GM19455 (cell line): Measurements from ENCODE around the gene CTH.
A peak's percentile ranks its signal among the peaks of the same experiment; 100 is the strongest.
"Not testable (repeated sequence)": the region's sequence is repeated elsewhere in the genome, so short reads cannot be mapped to it uniquely, and the experiment has no call there.

ENCODE experiments used
- ATAC-seq: cut with Tn5 transposase; IDR thresholded peaks from one replicate; pipeline ENCODE4 v1.9.1; 2021; ENCODE audit not compliant: unreplicated experiment

Gene CTH

DNA sequence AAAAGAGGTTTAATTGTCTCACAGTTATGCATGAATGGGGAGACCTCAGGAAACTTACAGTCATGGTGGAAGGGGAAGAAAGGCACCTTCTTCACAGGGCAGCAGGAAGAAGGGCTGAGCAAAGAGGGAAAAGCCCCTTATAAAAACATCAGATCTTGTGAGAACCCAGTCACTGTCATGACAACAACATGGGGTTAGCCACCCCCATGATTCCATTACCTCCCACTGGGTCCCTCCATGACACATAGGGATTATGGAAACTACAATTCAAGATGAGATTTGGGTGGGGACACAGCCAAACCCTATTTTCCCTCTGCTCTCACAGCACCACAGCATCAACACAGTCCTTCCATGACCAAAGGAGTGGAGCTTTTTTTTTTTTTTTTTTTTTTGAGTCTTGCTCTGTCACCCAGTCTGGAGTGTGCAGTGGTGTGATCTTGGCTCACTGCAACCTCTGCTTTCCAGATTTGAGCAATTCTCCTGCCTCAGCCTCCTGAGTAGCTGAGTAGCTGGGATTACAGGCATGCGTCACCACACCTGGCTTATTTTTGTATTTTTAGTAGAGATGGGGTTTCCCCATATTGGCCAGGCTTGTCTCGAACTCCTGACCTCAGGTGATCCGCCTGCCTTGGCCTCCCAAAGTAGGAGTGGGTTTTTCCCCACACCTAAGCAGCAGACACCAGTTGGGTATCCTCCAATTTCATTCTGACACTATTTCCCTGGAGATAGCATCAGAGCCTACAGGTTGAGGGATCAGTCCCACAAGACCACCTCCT is 41.3 kb downstream of the CTH start:
- ATAC-seq, result not testable (repeated sequence)

DNA sequence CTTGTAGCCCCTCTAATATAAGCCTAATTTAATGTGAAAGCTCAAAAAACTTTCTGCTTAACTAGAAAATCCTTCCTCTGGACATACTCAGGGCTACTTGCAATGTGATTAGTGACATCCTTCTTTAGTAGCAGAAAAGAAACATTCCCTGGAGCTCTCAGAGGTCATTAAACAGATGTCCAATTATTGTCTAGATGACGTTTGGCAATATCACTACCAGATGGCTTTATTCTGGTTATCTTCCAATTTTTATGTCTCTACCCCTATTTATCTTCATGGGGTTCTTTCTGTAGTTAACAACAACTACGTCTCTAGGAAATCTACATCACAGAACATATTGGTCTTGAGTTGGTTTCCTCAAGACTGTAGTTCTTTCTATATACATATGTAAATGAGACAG is 44.2 kb downstream of the CTH start:
- no peak for ATAC-seq

GRCh38 chr1:70458131-70458530 is 47.1 kb downstream of the CTH start:
- no peak for ATAC-seq

- no peak for ATAC-seq
These were observed 48.6 kb downstream of the CTH start for GRCh38 chr1:70459496-70460225.

- not testable (repeated sequence) for ATAC-seq
These were observed 50.0 kb downstream of the CTH start for GRCh38 chr1:70460740-70461713.

DNA sequence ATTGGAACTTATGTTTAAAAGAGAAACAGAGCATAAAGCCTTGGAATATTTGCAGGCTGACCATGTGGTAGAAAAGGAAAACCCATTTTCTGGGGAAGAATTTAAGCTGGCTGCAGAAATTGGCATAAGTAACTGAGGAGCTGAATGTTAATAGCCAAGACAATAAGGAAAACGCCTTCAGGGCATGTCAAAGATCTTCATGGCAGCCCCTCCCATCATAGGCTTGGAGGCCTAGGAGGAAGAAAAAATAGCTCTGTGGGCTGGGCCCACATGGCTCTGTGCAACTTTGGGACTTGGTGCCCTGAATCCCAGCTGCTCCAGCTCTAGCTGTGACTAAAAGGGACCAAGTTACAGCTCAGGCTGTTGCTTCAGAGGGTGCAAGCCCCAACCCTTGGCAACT is 51.5 kb downstream of the CTH start:
- no peak for ATAC-seq

GRCh38 chr1:70465911-70466310 is 54.8 kb downstream of the CTH start:
- no peak for ATAC-seq

- ATAC-seq, result no peak
These were observed 56.5 kb downstream of the CTH start for GRCh38 chr1:70467531-70467930.

- ATAC-seq, result no peak
These were observed 57.1 kb downstream of the CTH start for GRCh38 chr1:70468180-70468579.

DNA sequence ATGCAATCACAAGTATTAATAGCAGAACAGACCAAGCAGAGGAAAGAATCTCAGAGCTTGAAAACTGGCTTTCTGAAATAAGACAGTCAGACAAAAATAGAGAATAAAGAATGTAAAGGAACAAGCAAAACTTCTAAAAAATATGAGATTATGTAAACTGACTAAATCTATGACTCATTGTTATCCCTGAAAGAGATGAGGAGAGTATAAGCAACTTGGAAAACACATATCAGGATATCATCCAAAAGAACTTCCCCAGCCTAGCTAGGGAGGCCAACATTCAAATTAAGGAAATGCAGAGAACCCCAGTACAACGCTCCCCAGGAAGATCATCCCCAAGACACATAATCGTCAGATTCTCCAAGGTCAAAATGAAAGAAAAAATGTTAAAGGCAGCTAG is 58.1 kb downstream of the CTH start:
- not testable (repeated sequence) for ATAC-seq

- ATAC-seq, result no peak
These were observed 64.0 kb downstream of the CTH start for GRCh38 chr1:70475023-70475422.

- ATAC-seq, result no peak
These were observed 66.0 kb downstream of the CTH start for GRCh38 chr1:70477090-70477489.

DNA sequence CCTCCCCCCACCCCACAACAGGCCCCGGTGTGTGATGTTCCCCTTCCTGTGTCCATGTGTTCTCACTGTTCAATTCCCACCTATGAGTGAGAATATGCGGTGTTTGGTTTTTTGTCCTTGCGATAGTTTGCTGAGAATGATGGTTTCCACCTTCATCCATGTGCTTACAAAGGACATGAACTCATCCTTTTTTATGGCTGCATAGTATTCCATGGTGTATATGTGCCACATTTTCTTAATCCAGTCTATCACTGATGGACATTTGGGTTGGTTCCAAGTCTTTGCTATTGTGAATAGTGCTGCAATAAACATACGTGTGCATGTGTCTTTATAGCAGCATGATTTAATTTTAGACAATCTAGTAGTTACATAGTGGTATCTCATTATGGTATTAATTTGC is 66.8 kb downstream of the CTH start:
- ATAC-seq, result not testable (repeated sequence)

GRCh38 chr1:70483342-70483741 is 72.3 kb downstream of the CTH start:
- no peak for ATAC-seq

DNA sequence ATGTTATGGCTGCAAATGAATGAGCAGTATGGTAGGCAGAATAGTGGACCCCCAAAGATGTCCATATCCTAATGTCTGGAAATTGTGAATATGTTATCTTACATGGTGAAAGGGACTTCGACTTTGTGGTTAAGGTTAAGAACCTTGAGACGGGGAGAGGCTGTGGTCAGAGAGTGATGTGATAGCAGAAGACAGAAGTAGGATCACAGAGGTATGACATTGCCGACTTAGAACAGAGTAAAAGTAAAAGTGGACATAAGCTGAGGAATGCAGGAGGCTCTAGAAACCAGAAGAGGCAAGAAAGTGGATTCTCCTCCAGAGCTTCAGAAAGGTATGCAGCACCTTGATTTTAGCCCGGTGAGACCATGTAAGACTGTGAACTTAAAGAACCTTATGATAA is 74.6 kb downstream of the CTH start:
- ATAC-seq, result no peak

- ATAC-seq, result no peak
These were observed 75.8 kb downstream of the CTH start for GRCh38 chr1:70486676-70487458.

DNA sequence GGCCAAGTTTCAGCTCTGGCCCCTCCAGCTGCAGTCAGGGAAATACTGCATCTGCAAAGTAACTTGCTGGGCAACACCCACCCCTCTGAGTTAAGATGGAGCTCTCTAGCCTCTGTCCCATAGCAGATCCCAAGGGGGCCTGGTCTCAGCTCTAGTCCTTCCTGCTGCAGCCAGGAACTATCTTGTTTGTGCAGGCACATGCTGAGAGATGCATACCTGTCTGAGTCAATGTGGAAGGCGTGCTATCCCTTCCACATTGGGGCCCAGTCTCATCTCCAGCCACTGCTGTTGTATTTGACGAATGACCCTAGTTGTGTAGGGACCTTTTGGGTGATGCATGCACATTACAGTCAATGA is 76.4 kb downstream of the CTH start:
- no peak for ATAC-seq

- ATAC-seq, result peak; percentile 54
These were observed 77.0 kb downstream of the CTH start for GRCh38 chr1:70487910-70488665.
